Gastroesophageal sphincter (tissue), 4 donors: ENCODE results near the gene SUOX. TPM values are rescaled to one million over a fixed set of nuclear protein-coding genes. Genes with fewer than 3 reads are reported as not detected.
"Not testable (repeated sequence)": the region's sequence is repeated elsewhere in the genome, so short reads cannot be mapped to it uniquely, and the experiment has no call there.

ENCODE experiments used
- ATAC-seq: fragments of 150-250 bp; one replicate; pipeline ENCODE4 v1.9.1; 2016; ENCODE audit warnings: mild to moderate bottlenecking, moderate library complexity
- H3K27ac ChIP-seq, 4 donors: fragments of 200-600 bp; sonication (generic) in 3 of 4; 1 replicate in 3 of 4; 2 replicates in 1 of 4; pipeline ENCODE4 v1.5.1; 2016 to 2019
- H3K27me3 ChIP-seq: fragments of 200-600 bp; sonication (generic); one replicate; pipeline ENCODE4 v1.5.1; 2019
- H3K36me3 ChIP-seq, 2 donors: fragments of 200-600 bp; sonication (generic); one replicate each; pipeline ENCODE4 v1.5.1; 2019; ENCODE audit warnings: control low read depth in 1 of 2
- H3K4me1 ChIP-seq, 3 donors: fragments of 200-600 bp; sonication (generic); 1 replicate in 2 of 3; 2 replicates in 1 of 3; pipeline ENCODE4 v1.5.1; 2016 to 2019; ENCODE audit warnings: control low read depth in 2 of 3
- H3K4me3 ChIP-seq, 2 donors: fragments of 200-600 bp; sonication (generic); one replicate each; pipeline ENCODE4 v1.5.1; 2019; ENCODE audit warnings: mild to moderate bottlenecking in 1 of 2, moderate library complexity in 1 of 2
- H3K9me3 ChIP-seq, 3 donors: fragments of 200-600 bp; sonication (generic); one replicate each; pipeline ENCODE4 v1.5.1; 2017 to 2019; ENCODE audit warnings: control low read depth in 2 of 3
- EP300 ChIP-seq: sonication (generic); formaldehyde crosslinking; IDR thresholded peaks from one replicate; pipeline ENCODE4 v1.6.1; 2017; ENCODE audit warnings: antibody characterized with exemption, mild to moderate bottlenecking
- POLR2A ChIP-seq, 2 donors: fragments of 450-650 bp; IDR thresholded peaks; one replicate each; pipeline ENCODE4 v1.6.1; 2017; ENCODE audit warnings: antibody characterized with exemption in 2 of 2, mild to moderate bottlenecking in 2 of 2, moderate library complexity in 1 of 2
- POLR2AphosphoS5 ChIP-seq: sonication (generic); formaldehyde crosslinking; IDR thresholded peaks from one replicate; pipeline ENCODE4 v1.6.1; 2017; ENCODE audit warnings: antibody characterized with exemption
- WGBS, 2 donors: methylation state at CpG; one replicate each; pipeline ENCODE4 v1.1.5; 2018; ENCODE audit warnings: low coverage in 1 of 2; 5-methylcytosine and 5-hydroxymethylcytosine counted together
- total RNA-seq, 4 donors: library from RNA; depleted of rRNA; stranded (reverse); fragments of >200 nt; gene quantifications; one replicate each; pipeline ENCODE4 v1.1.0, GENCODE V29; 2016
- TF ChIP-seq, protein P1 (sequence below), 4 experiments: fragments of 200-600 bp in 2 of 4; fragments of 450-650 bp in 2 of 4; sonication (generic) in 1 of 4; IDR thresholded peaks; one replicate each; pipeline ENCODE4 v1.5.1; 2017 to 2019; ENCODE audit warnings: antibody characterized with exemption in 4 of 4, mild to moderate bottlenecking in 2 of 4, moderate library complexity in 2 of 4

Gene SUOX
- total RNA-seq, 4 donors from 2014 or later: 17.3 to 30.7 (median 24.0) TPM

DNA sequence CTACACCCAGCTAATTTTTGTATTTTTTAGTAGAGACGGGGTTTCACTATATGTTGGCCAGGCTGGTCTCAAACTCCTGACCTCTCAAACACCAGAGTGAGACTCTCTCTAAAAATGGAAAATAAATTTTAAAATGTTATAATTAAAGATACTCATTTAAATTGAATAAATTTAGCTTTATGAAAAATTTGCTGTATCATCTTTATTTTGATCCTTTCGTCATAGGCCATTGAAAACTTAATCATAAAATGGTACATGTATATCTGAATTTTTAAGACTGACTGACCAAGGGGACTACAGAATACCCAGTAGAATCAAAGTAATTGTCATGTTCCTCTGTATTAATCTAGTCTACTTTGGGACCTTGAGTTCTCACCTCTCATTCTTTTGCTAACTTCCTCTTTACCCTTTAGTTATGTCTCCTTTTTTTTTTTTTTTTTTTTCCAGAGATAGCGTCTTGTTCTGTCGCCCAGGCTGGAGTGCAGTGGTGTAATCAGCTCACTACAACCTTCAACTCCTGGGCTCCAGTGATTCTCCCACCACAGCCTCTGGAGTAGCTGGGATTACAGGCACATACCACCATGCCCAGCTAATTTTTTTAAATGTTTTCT is 13.7 kb upstream of the SUOX start:
- Histone ChIP-seq H3K27me3 (no peaks in the 10 kb centered on the region), H3K27ac (no peak overlapping the region), H3K36me3 (peaks cover 0 to 67% of the 10 kb centered on the region in 2 donors), H3K4me1 (peaks cover 0 to 14% (median 0%) of the 10 kb centered on the region in 3 donors), H3K4me3 (no peak overlapping the region), H3K9me3 (no peaks in the 10 kb centered on the region)
- ATAC-seq: no peak
- WGBS, 2 donors: 70 to 72% methylated on average over 3 of the region's 4 CpGs
- TF ChIP-seq POLR2AphosphoS5 (no peak), EP300 (no peak), POLR2A (IDR thresholded peaks at IDR 0.05) (no peak)
- TF ChIP-seq, protein P1, sequence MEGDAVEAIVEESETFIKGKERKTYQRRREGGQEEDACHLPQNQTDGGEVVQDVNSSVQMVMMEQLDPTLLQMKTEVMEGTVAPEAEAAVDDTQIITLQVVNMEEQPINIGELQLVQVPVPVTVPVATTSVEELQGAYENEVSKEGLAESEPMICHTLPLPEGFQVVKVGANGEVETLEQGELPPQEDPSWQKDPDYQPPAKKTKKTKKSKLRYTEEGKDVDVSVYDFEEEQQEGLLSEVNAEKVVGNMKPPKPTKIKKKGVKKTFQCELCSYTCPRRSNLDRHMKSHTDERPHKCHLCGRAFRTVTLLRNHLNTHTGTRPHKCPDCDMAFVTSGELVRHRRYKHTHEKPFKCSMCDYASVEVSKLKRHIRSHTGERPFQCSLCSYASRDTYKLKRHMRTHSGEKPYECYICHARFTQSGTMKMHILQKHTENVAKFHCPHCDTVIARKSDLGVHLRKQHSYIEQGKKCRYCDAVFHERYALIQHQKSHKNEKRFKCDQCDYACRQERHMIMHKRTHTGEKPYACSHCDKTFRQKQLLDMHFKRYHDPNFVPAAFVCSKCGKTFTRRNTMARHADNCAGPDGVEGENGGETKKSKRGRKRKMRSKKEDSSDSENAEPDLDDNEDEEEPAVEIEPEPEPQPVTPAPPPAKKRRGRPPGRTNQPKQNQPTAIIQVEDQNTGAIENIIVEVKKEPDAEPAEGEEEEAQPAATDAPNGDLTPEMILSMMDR (IDR thresholded peaks at IDR 0.05): no peak

DNA sequence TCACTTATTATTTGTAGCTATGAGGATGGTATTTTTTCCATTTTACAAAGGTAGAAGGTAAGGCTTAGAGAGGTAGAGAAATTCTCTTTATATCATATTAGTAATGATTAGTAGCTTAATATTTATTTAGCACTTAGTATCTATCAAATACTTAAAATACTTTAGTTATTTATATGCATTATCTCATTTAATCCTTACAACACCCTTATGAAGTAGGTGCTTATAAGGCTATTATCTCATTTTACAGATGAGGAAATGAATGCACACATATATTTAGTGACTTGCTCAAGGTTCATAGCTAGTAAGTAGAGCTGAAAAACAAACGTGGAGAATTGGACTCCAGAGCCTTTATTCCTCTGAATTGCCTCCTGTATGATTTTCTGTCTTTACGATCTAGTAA is 12.2 kb upstream of the SUOX start:
- Histone ChIP-seq H3K36me3 (peaks cover 0 to 83% of the 10 kb centered on the region in 2 donors), H3K27me3 (no peaks in the 10 kb centered on the region), H3K9me3 (no peaks in the 10 kb centered on the region), H3K4me1 (peaks cover 0 to 2% (median 0%) of the 10 kb centered on the region in 3 donors), H3K4me3 (no peak overlapping the region), H3K27ac (no peak overlapping the region)
- no peak for ATAC-seq
- 69 to 76% methylated on average over 2 of the region's 2 CpGs for WGBS, 2 donors
- TF ChIP-seq POLR2A (IDR thresholded peaks at IDR 0.05) (no peak), EP300 (no peak), POLR2AphosphoS5 (no peak)
- TF ChIP-seq, protein P1 (IDR thresholded peaks at IDR 0.05): no peak

DNA sequence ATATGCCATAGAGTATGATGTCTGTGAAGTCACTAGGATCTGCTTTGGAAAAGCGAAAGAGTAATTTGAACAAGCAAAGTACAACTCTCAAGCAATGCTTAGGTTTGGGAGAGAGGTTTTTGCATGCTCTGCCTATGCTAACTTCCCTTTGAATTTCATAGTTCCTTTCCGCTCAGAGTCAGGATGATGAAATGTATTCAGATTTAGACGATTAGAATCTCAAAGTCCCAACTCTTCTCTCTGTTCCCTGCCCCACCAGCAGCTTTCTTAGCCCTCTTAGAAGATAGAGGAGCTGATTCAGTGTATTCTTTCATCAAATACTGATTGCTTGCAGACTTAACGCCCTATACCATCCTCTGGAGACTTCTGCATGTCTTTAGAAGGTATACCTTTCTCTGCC is 11.7 kb upstream of the SUOX start:
- Histone ChIP-seq H3K27me3 (no peaks in the 10 kb centered on the region), H3K27ac (no peak overlapping the region), H3K4me3 (no peak overlapping the region), H3K4me1 (no peaks in the 10 kb centered on the region), H3K36me3 (peaks cover 0 to 84% of the 10 kb centered on the region in 2 donors), H3K9me3 (no peaks in the 10 kb centered on the region)
- WGBS, 2 donors: 81 to 95% methylated on average over 3 to 4 of the region's 4 CpGs
- no peak for ATAC-seq
- TF ChIP-seq, protein P1 (IDR thresholded peaks at IDR 0.05): no peak
- TF ChIP-seq EP300: no peak

DNA sequence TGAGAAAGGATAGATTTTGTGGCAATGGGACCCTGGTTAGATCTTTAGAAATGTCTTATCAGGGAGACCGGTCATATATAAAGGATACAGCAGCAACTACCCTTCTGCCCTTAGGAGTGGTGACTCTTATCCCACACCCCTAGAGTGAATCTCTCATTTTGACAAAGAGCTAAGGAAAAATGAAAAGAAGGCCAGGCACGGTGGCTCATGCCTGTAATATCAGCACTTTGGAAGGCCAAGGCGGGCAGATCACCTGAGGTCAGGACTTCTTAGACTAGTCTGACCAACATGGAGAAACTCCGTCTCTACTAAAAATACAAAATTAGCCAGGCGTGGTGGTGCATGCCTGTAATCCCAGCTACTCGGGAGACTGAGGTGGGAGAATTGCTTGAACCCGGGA is 11.1 kb upstream of the SUOX start:
- not testable (repeated sequence) for H3K27me3 ChIP-seq, H3K9me3 ChIP-seq, H3K4me1 ChIP-seq, H3K4me3 ChIP-seq, H3K27ac ChIP-seq, ATAC-seq
- 81 to 88% methylated on average over 2 to 7 of the region's 7 CpGs for WGBS, 2 donors
- peaks cover 0 to 84% of the 10 kb centered on the region in 2 donors for H3K36me3 ChIP-seq

DNA sequence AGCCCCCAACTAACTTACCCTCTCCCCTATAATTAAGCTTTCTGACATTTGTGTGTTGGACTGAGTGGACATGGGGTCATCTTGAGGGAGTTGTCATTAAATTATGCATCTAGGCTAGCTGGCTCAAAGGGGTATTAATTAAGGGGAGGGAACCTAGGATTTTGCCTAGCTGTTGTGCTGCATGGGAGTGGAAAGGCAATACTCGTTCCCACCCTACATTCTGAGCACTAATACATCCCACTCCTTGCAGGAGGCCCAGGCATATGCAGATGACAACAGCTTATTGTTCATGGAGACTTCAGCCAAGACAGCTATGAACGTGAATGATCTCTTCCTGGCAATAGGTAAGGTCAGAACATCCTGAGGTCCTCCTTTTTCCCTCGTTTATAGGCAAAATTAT is 6.0 kb upstream of the SUOX start:
- peaks cover 0 to 3% (median 0%) of the 10 kb centered on the region in 3 donors for H3K4me1 ChIP-seq
- TF ChIP-seq EP300: no peak
- TF ChIP-seq POLR2A (IDR thresholded peaks at IDR 0.05): no peak
- TF ChIP-seq POLR2AphosphoS5: no peak
- TF ChIP-seq, protein P1 (IDR thresholded peaks at IDR 0.05): no peak
- peaks cover 0 to 94% of the 10 kb centered on the region in 2 donors for H3K36me3 ChIP-seq
- no peak overlapping the region for H3K4me3 ChIP-seq
- no peak overlapping the region for H3K27ac ChIP-seq
- WGBS, 2 donors: 84 to 100% methylated on average over 2 to 3 of the region's 3 CpGs
- H3K9me3 ChIP-seq: no peaks in the 10 kb centered on the region
- ATAC-seq: no peak
- no peaks in the 10 kb centered on the region for H3K27me3 ChIP-seq
